Pancreas (tissue), 10 donors: ENCODE measurements around the gene AP1M2. TPM values are rescaled to one million over a fixed set of nuclear protein-coding genes. Genes with fewer than 3 reads are reported as not detected.

Experiments used
- ATAC-seq, 4 donors: fragments of 200-7000 bp; cut with Tn5 transposase; one replicate each; pipeline versions ENCODE4 v1.8.0 to v1.9.1; 2020; ENCODE audit warnings: mild to moderate bottlenecking in 4 of 4, moderate library complexity in 4 of 4
- DNase-seq, 6 donors: peaks; one replicate each; pipeline ENCODE4 v3.0.0-alpha.2; 2020
- FAIRE-seq: peaks from 2 replicates; lab custom pipeline; 2012; peaks lifted over from hg19 to GRCh38; lab: Jason Lieb, UNC
- H3K27ac ChIP-seq, 4 donors: fragments of 200-600 bp; sonication (generic); 1 replicate in 3 of 4; 2 replicates in 1 of 4; pipeline versions ENCODE4 v1.5.0 to v1.8.0; 2020
- H3K27me3 ChIP-seq, 4 donors: fragments of 200-600 bp; one replicate each; pipeline ENCODE4 v1.8.0; 2021
- H3K36me3 ChIP-seq, 3 donors: fragments of 200-600 bp; sonication (generic) in 1 of 3; one replicate each; pipeline versions ENCODE4 v1.5.0 to v1.8.0; 2020 to 2021
- H3K4me1 ChIP-seq, 3 donors: fragments of 200-600 bp; one replicate each; pipeline ENCODE4 v1.8.0; 2021
- H3K4me3 ChIP-seq, 4 donors: fragments of 200-600 bp; sonication (generic) in 2 of 4; one replicate each; pipeline versions ENCODE4 v1.5.0 to v1.8.0; 2020 to 2021
- H3K9me3 ChIP-seq, 4 donors: fragments of 200-600 bp; one replicate each; pipeline ENCODE4 v1.8.0; 2021
- WGBS, 2 donors: extraction: QIAGEN DNeasy Blood & Tissue Kit; methylation state at CpG; one replicate each; pipeline ENCODE4 v1.1.7; 2013; 5-methylcytosine and 5-hydroxymethylcytosine counted together
- intact Hi-C, 3 donors: fragments of 100-400 bp; cut with DNase I; formaldehyde crosslinking; loops; one replicate each; pipeline versions ENCODE4 v1.11.1 to v1.14.2; 2022
- polyA plus RNA-seq, 2 donors: library from polyadenylated mRNA; stranded (reverse); fragments of 200-250 nt; gene quantifications; one replicate each; pipeline ENCODE4 v1.2.3, GENCODE V29; 2013
- total RNA-seq, 6 donors: library from RNA; stranded (reverse); fragmentation: NEBNext Ultra II Directional in 4 of 6; extraction: Animal tissue kit (Norgen Biotek cat#: 25700) in 4 of 6; gene quantifications; one replicate each; pipeline versions ENCODE4 v1.2.1 to v1.2.4, GENCODE V29; 2021 to 2023
- TF ChIP-seq, protein P1 (sequence below), 4 donors: fragments of 200-600 bp; sonication (generic) in 3 of 4; IDR thresholded peaks; one replicate each; pipeline versions ENCODE4 v1.5.0 to v1.8.0; 2021; ENCODE audit warnings: antibody characterized with exemption in 4 of 4
- donor health status: healthy with polysubstance abuse.
- donor health status: DM: no; HTN: no; CAD: no; lungs with moderate emphysema.
- donor health status: DM: no; HTN: no; CAD: no.
- donor health status: control.
- donor health status: control.
- donor health status: Bipolar disorder and iron deficiency.
- donor health status: DM: yes; HTN: yes; CAD: no.
- donor health status: DM: no; HTN: no; CAD: no.
- donor health status: DM: no; HTN: no; CAD: no.
- donor health status: DM: yes; HTN: yes; CAD: no.

The AP1M2 gene
- total and polyA plus RNA-seq, 8 donors = 32.2 to 57.6 (median 44.0) TPM

DNA sequence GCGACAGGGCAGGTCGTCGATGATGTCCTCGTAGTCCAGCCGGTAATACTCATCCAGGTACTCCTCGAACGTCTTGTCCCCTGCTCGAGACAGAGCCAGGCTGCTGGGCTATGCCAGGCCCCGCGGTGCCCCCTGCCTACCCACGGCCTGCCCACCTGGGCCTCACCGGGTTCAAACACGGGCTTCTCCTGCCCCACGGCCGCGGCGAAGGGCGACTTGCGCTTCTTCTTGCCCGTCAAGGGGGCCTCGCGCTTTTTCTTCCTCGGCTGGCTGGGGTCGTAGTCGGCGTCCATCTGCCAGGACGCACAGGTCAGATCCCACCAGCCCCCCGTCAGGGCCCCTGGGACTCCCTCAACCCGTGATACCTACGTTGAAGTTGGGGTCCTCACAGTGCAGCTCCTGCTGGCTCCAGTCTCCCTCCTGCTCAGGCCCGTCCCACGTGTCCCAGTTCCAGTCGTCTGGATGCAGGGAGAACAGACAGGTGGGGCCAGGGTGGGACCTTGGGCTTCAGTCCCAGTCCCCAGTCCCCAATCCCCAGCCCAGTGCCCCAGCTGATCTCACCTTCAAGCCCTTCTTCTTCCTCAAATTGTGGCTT lies 29.4 kb downstream of the AP1M2 start:
- TF ChIP-seq, protein P1, sequence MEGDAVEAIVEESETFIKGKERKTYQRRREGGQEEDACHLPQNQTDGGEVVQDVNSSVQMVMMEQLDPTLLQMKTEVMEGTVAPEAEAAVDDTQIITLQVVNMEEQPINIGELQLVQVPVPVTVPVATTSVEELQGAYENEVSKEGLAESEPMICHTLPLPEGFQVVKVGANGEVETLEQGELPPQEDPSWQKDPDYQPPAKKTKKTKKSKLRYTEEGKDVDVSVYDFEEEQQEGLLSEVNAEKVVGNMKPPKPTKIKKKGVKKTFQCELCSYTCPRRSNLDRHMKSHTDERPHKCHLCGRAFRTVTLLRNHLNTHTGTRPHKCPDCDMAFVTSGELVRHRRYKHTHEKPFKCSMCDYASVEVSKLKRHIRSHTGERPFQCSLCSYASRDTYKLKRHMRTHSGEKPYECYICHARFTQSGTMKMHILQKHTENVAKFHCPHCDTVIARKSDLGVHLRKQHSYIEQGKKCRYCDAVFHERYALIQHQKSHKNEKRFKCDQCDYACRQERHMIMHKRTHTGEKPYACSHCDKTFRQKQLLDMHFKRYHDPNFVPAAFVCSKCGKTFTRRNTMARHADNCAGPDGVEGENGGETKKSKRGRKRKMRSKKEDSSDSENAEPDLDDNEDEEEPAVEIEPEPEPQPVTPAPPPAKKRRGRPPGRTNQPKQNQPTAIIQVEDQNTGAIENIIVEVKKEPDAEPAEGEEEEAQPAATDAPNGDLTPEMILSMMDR (IDR thresholded peaks at IDR 0.05) = no peak
- Histone ChIP-seq H3K36me3 (peaks cover 7 to 58% (median 40%) of the 10 kb centered on the region in 3 donors), H3K9me3 (no peaks in the 10 kb centered on the region), H3K4me1 (no peaks in the 10 kb centered on the region), H3K27me3 (no peaks in the 10 kb centered on the region), H3K27ac (no peak overlapping the region), H3K4me3 (no peak overlapping the region)
- 93 to 94% methylated on average over 33 of the region's 33 CpGs for WGBS, 2 donors
- FAIRE-seq = no peak
- ATAC-seq = no peak
- intact Hi-C loops = no loop called here
- DNase-seq = no peak

DNA sequence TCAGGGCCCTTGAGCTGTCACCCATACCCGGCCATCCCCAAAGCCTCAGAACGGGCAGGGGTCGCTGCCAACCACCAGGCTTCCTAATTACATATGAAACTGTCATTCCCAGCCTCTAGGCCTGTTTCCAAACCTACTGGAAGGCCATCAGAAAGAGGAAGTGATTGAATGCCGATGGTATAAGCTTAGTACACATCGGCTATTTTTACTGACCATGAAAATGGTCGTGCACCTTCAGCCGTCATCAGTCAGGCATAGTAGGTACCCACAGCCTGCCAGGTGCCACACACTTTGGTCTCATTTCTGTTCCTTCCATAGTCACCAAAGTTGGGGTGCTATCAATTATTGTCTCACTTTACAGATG lies 31.5 kb downstream of the AP1M2 start:
- TF ChIP-seq, protein P1 (IDR thresholded peaks at IDR 0.05) = no peak
- Histone ChIP-seq H3K4me1 (no peaks in the 10 kb centered on the region), H3K27ac (no peak overlapping the region), H3K27me3 (no peaks in the 10 kb centered on the region), H3K36me3 (peaks cover 7 to 62% (median 49%) of the 10 kb centered on the region in 3 donors), H3K9me3 (no peaks in the 10 kb centered on the region), H3K4me3 (no peak overlapping the region)
- FAIRE-seq (no peak), ATAC-seq (no peak), DNase-seq (no peak)
- WGBS, 2 donors = 73 to 74% methylated on average over 7 of the region's 7 CpGs
- intact Hi-C loops = no loop called here

DNA sequence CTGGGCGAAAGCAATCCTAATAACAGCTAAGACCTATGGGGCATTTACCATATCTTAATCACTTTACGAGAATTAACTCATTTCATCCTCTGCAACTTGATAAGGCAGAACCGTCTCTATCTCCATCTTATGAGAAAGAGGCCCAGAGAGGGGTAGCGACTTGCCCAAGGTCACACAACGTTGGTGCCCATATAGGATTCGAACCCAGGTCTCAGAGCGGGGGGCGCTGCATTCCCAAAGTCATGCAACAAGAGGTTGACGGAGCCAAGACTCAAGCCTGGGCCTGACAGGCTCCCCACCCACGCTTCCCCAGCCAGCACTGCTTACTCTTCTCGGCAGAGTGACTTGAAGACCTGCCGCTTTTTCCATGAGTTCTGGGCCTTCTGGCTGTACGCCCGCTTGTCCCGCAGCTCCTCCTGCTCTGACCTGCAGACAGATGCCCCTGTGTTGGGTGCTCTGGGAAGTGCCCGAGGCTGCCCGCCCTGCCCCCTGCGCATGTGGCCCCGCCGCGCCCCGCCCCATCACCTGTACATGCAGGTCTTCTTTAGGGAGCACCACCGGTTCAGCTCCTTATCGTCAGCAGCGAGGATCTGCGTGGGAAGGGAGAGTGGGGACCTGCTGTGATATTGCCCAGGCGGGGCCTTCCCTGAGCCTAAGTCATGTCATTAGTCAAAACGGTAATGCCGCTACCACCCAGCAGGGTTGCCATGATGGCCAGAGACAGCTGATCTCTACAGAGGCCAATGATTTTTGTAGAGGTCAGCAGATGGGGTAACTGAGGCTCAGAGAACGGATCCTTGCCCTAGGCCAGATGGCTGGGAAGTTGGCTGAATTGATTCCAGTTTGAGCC lies 32.1 kb downstream of the AP1M2 start:
- Histone ChIP-seq H3K4me3 (no peak overlapping the region), H3K27ac (no peak overlapping the region), H3K4me1 (no peaks in the 10 kb centered on the region), H3K9me3 (no peaks in the 10 kb centered on the region), H3K27me3 (no peaks in the 10 kb centered on the region), H3K36me3 (peaks cover 4 to 62% (median 44%) of the 10 kb centered on the region in 3 donors)
- TF ChIP-seq, protein P1 (IDR thresholded peaks at IDR 0.05) = no peak
- 83% methylated on average over 29 to 30 of the region's 30 CpGs for whole genome bisulfite sequencing, 2 donors
- intact Hi-C loops = no loop called here
- ATAC-seq (no peak), DNase-seq (no peak), FAIRE-seq (no peak)

DNA sequence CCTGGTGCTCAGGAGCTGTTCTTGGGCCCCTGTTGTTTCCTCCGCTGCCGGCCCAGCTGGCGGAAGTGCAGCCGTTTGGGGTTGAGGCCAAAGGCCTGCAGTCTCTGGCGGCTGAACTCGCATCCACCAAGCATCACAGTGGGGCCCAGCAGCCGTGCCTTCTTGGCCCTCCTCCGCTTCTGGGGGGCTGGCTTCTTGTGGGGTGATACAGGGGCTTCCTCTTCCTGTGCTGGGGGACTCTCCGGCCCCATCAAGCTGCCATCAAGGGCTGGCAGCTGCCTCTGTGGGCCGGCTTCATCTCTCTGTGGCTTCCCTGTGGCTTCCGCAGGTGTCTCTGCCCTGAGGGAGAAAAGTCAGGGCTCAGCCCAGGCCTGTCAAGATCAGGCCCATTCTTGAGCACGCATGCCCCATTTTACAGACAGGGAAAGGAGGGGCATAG lies 33.1 kb downstream of the AP1M2 start:
- 77 to 85% methylated on average over 12 of the region's 12 CpGs for WGBS, 2 donors
- no peak overlapping the region for H3K4me3 ChIP-seq
- TF ChIP-seq, protein P1 (IDR thresholded peaks at IDR 0.05) = no peak
- ATAC-seq (peak in 1 of 4 donors; percentile 3), DNase-seq (peak in 2 of 6 donors; percentile 51 to 55), FAIRE-seq (no peak)
- H3K36me3 ChIP-seq = peaks cover 2 to 58% (median 33%) of the 10 kb centered on the region in 3 donors
- intact Hi-C loops = no loop called here
- H3K4me1 ChIP-seq = no peaks in the 10 kb centered on the region
- H3K27ac ChIP-seq = no peak overlapping the region
- no peaks in the 10 kb centered on the region for H3K9me3 ChIP-seq
- no peaks in the 10 kb centered on the region for H3K27me3 ChIP-seq
